PC-3 (cell line): Measurements from ENCODE around the gene OPA3. TPM values are rescaled to one million over a fixed set of nuclear protein-coding genes. Genes with fewer than 3 reads are reported as not detected.

Experiments
- ATAC-seq: fragments of 200-7000 bp; cut with Tn5 transposase; 2 replicates; pipeline ENCODE4 v1.9.1; 2020; ENCODE audit warnings: mild to moderate bottlenecking, moderate library complexity
- BruUV-seq: library from RNA; stranded (reverse); fragments of 400-500 nt; replicated peaks from 2 replicates; lab custom pipeline; 2021; lab: Mats Ljungman, UMichigan
- CTCF ChIA-PET: fragments of 300-600 bp; sonication (Branson Sonifier 250); formaldehyde crosslinking; loops from one replicate; lab custom pipeline; 2022; ENCODE audit warnings: antibody characterized with exemption; lab: Charles Lee
- POLR2A ChIA-PET: fragments of 300-600 bp; sonication (Branson Sonifier 250); formaldehyde crosslinking; loops from one replicate; lab custom pipeline; 2022; ENCODE audit warnings: antibody characterized with exemption; ENCODE audit not compliant: unreplicated experiment; lab: Charles Lee
- DNase-seq: peaks from one replicate; pipeline ENCODE4 v3.0.0-alpha.2; 2015
- H2AFZ ChIP-seq: fragments of 300-600 bp; sonication (generic); 2 replicates; pipeline ENCODE4 v1.6.0; 2016; ENCODE audit warnings: antibody characterized with exemption, low read length
- H3F3A ChIP-seq: fragments of 300-600 bp; sonication (generic); one replicate; pipeline ENCODE4 v1.6.0; 2017; ENCODE audit warnings: antibody characterized with exemption, low read length, control low read depth, mild to moderate bottlenecking; ENCODE audit not compliant: unreplicated experiment
- H3K27ac ChIP-seq: fragments of 300-600 bp; sonication (generic); 2 replicates; pipeline ENCODE4 v1.5.1; 2016; ENCODE audit warnings: mild to moderate bottlenecking, low read length
- H3K27me3 ChIP-seq: fragments of 300-600 bp; sonication (generic); 2 replicates; pipeline ENCODE4 v1.6.1; 2016; ENCODE audit warnings: low read length, mixed read lengths
- H3K36me3 ChIP-seq: fragments of 300-600 bp; sonication (generic); 2 replicates; pipeline ENCODE4 v1.6.1; 2016; ENCODE audit warnings: low read depth, mixed run types, low read length, mixed read lengths
- H3K4me1 ChIP-seq: fragments of 300-600 bp; sonication (generic); 2 replicates; pipeline ENCODE4 v1.5.1; 2016; ENCODE audit warnings: low read length; ENCODE audit not compliant: insufficient read depth
- H3K4me2 ChIP-seq: fragments of 300-600 bp; sonication (generic); 2 replicates; pipeline ENCODE4 v1.6.0; 2016; ENCODE audit warnings: low read length
- H3K4me3 ChIP-seq: fragments of 300-600 bp; sonication (generic); 2 replicates; pipeline ENCODE4 v1.5.1; 2016; ENCODE audit warnings: mild to moderate bottlenecking, low read length, mixed read lengths
- H3K79me2 ChIP-seq: fragments of 300-600 bp; sonication (generic); 2 replicates; pipeline ENCODE4 v1.6.1; 2017; ENCODE audit warnings: low read length, mixed read lengths
- H3K9ac ChIP-seq: fragments of 300-600 bp; sonication (generic); 2 replicates; pipeline ENCODE4 v1.6.0; 2016; ENCODE audit warnings: mild to moderate bottlenecking, low read length
- H3K9me2 ChIP-seq: fragments of 300-600 bp; sonication (generic); replicated peaks from 2 replicates; pipeline ENCODE4 v1.6.1; 2016; ENCODE audit warnings: mixed run types, low read length, mixed read lengths
- H3K9me3 ChIP-seq: fragments of 300-600 bp; sonication (generic); 2 replicates; pipeline ENCODE4 v1.6.1; 2016; ENCODE audit warnings: low read length, mixed read lengths
- H4K20me1 ChIP-seq: fragments of 300-600 bp; sonication (generic); 2 replicates; pipeline ENCODE4 v1.6.1; 2016; ENCODE audit warnings: low read length, mixed read lengths
- CTCF ChIP-seq: fragments of 300-600 bp; sonication (generic); conservative IDR thresholded peaks from 2 replicates; pipeline ENCODE4 v1.5.1; 2017; ENCODE audit warnings: antibody characterized with exemption, low read depth, mild to moderate bottlenecking, low read length
- EZH2 ChIP-seq: fragments of 300-600 bp; sonication (generic); IDR thresholded peaks from one replicate; pipeline ENCODE4 v1.6.1; 2017; ENCODE audit warnings: antibody characterized with exemption, mild to moderate bottlenecking, low read length; ENCODE audit not compliant: unreplicated experiment
- EZH2phosphoT487 ChIP-seq: fragments of 300-600 bp; sonication (generic); IDR thresholded peaks from 2 replicates; pipeline ENCODE4 v1.6.1; 2018; ENCODE audit warnings: mild to moderate bottlenecking, antibody characterized with exemption, low read length, borderline replicate concordance
- intact Hi-C: fragments of 100-400 bp; cut with micrococcal nuclease; formaldehyde crosslinking; loops from 2 replicates; pipeline ENCODE4 v1.9.0; 2023
- total RNA-seq: library from RNA; depleted of rRNA; stranded (reverse); fragments of >200 nt; gene quantifications from 2 replicates; pipeline ENCODE4 v1.2.3, GENCODE V29; 2014

Gene OPA3
- total RNA-seq, 1 experiment from 2014 or later, result 9.4 TPM

DNA sequence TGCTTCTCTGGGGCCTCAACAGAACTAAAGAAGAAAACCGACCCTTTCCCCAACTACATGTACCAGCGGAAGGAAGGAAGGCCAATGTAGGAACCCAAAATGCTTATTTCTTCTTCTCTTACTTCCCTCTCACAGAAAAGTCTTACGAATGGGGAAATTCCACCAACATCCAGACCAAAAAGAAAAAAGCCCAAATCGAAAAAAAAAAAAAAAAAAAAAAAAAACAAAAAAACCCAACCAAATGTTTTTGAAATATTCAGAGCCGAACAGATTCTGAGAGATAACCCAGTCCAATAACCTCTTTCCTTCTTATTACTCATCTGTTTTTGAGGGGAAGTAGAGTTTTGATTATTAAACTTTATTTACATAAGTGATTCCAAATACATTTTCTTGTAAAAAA, 82.5 kb downstream of the OPA3 start:
- Histone ChIP-seq H3K9ac (no peak overlapping the region), H3K4me2 (no peak overlapping the region), H3K4me3 (no peak overlapping the region), H3K9me3 (no peaks in the 10 kb centered on the region), H2AFZ (no peak overlapping the region), H3K9me2 (no peaks in the 10 kb centered on the region), H4K20me1 (no peaks in the 10 kb centered on the region), H3K36me3 (no peaks in the 10 kb centered on the region), H3K79me2 (peaks cover 2% of the 10 kb centered on the region; the same call in 1 of the 2 replicates), H3K4me1 (peaks cover 22% of the 10 kb centered on the region), H3K27me3 (no peaks in the 10 kb centered on the region), H3F3A (no peaks in the 10 kb centered on the region), H3K27ac (no peak overlapping the region)
- DNase-seq (no peak), ATAC-seq (no peak)
- ChIA-PET CTCF (no interaction called here), POLR2A (no interaction called here)
- intact Hi-C loops, result no loop called here
- TF ChIP-seq CTCF (no peak), EZH2 (no peak), EZH2phosphoT487 (no peak)
- no TSS peak for BruUV-seq

DNA sequence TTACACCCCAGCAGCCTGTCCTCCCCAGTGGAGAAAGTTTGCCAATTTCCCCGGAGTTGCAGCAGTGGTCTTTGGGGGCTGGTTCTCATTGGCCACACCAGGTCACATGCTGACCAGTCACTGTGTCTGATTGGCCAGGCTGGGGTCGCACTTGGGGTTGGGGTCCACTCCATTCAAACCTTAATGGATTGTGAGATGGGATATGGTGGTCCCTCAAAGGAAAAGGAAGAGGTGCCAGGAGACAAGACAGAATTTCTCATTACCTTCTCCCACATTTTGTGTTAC, 82.9 kb downstream of the OPA3 start:
- Histone ChIP-seq H3K4me1 (peaks cover 22% of the 10 kb centered on the region), H3K9ac (no peak overlapping the region), H3F3A (no peaks in the 10 kb centered on the region), H3K9me2 (no peaks in the 10 kb centered on the region), H3K4me2 (no peak overlapping the region), H2AFZ (no peak overlapping the region), H3K36me3 (no peaks in the 10 kb centered on the region), H3K79me2 (no peaks in the 10 kb centered on the region), H3K27me3 (no peaks in the 10 kb centered on the region), H3K4me3 (no peak overlapping the region), H4K20me1 (no peaks in the 10 kb centered on the region), H3K27ac (no peak overlapping the region), H3K9me3 (no peaks in the 10 kb centered on the region)
- no peak for TF ChIP-seq EZH2phosphoT487
- no peak for TF ChIP-seq CTCF
- TF ChIP-seq EZH2, result no peak
- DNase-seq, result no peak
- no TSS peak for BruUV-seq
- intact Hi-C loops, result no loop called here
- ATAC-seq, result no peak
- POLR2A ChIA-PET, result no interaction called here
- CTCF ChIA-PET, result no interaction called here

DNA sequence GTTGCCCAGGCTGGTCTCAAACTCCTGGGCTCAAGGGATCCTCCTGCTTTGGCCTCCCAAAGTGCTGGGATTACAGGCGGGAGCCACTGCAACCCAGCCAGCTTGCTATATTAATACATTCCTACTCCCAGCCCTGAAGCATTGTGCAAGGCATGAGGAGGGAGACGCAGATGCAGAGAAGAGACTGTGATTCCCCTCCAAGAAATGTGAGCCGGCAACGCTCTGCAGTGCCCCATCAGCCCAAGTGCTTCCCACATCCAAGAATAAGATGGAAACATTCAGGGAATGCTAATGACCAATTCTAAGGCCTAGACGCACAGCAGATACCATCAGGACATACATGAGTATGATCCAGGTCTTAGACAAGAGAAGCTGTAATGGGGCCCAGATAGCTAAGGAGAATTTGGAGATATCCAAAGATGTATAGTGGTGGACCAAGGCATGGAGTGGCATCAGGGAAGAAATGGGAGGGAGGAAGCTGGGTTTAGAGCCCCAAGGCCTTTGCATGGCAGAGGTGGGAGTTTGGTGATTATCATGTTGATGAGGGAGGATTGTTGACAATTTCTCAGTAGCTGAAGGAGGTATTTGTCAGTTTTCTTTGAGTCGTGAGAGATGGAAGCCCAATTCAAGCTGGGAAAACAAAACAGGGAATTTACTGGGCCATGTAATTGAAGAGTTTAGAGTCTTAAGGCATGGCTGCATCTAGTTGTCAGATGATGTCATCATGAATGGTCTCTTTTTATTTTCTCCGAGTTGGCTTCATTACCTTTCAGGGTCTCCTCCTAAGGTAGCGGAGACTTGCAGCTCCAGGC, 83.5 kb downstream of the OPA3 start:
- Histone ChIP-seq H2AFZ (no peak overlapping the region), H3K4me3 (no peak overlapping the region), H3K27ac (no peak overlapping the region), H3K79me2 (no peaks in the 10 kb centered on the region), H3K9me2 (no peaks in the 10 kb centered on the region), H4K20me1 (no peaks in the 10 kb centered on the region), H3K4me2 (no peak overlapping the region), H3K4me1 (peaks cover 20% of the 10 kb centered on the region), H3F3A (no peaks in the 10 kb centered on the region), H3K27me3 (no peaks in the 10 kb centered on the region), H3K9me3 (no peaks in the 10 kb centered on the region), H3K9ac (no peak overlapping the region), H3K36me3 (no peaks in the 10 kb centered on the region)
- BruUV-seq, result no TSS peak
- ChIA-PET CTCF (no interaction called here), POLR2A (no interaction called here)
- DNase-seq (no peak), ATAC-seq (no peak)
- no peak for TF ChIP-seq EZH2
- no peak for TF ChIP-seq CTCF
- TF ChIP-seq EZH2phosphoT487, result no peak
- intact Hi-C loops, result no loop called here
